Measurements from ENCODE around the gene RALY.
"Not testable (repeated sequence)": the region's sequence is repeated elsewhere in the genome, so short reads cannot be mapped to it uniquely, and the experiment has no call there.

The RALY gene

DNA sequence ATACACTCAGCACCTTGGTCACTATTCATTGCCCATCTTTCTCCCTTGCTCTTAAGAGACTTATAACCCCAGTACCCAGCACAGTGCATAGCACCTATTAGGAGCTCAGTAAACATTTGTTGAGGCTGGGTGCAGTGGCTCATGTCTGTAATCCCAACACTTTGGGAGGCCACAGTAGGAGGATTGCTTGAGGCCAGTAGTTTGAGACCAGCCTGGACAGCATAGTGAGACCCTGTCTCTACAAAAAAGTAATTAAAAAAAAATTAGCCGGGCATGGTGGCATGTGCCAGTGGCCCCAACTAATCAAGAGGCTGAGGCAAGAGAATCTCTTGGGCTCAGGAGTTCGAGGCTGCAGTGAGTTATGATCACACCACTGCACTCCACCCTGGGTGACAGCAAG lies 126.5 kb downstream of the RALY start:
- Histone ChIP-seq H3K27me3 (ENCODE audit: insufficient read depth, low read length) (no peaks in the 10 kb centered on the region), H3K36me3 (ENCODE audit: insufficient read depth, low read length) (no peaks in the 10 kb centered on the region), H2AFZ (ENCODE audit: low read depth, low read length) (no peak overlapping the region), H3K4me1 (ENCODE audit: insufficient read depth, low read length) (no peaks in the 10 kb centered on the region), H3K9me3 (ENCODE audit: low read length) (no peaks in the 10 kb centered on the region), H3K4me3 (ENCODE audit: low read length) (no peak overlapping the region)

DNA sequence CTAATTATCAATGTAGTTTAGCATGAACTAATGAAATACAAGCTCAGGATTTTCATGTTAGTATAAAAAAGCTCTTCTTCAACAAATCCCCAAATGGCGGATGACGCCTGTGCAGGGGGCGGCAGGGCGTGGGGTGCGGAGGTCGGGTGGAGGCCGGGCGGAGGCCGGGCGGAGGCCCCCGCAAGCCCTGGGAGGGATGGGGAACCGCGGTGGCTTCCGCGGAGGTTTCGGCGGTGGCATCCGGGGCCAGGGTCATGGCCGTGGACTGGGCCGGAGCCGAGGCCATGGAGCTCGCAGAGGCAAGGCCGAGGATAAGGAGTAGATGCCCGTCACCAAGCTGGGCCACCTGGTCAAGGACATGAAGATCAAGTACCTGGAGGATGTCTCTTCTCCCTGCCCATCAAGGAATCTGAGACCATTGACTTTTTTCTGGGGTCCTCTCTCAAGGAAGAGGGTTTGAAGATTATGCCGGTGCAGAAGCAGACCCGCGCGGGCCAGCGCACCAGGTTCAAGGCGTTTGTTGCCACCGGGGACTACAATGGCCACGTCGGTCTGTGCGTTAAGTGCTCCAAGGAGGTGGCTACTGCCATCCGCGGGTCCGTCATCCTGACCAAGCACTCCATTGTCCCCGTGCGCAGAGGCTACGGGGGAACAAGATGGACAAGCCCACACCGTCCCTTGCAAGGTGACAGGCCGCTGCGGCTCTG lies 128.7 kb downstream of the RALY start:
- no peak overlapping the region for H3K4me3 ChIP-seq (ENCODE audit: low read length)
- H2AFZ ChIP-seq (ENCODE audit: low read depth, low read length) = no peak overlapping the region
- no peaks in the 10 kb centered on the region for H3K9me3 ChIP-seq (ENCODE audit: low read length)
- no peaks in the 10 kb centered on the region for H3K27me3 ChIP-seq (ENCODE audit: insufficient read depth, low read length)
- no peaks in the 10 kb centered on the region for H3K36me3 ChIP-seq (ENCODE audit: insufficient read depth, low read length)
- no peaks in the 10 kb centered on the region for H3K4me1 ChIP-seq (ENCODE audit: insufficient read depth, low read length)

DNA sequence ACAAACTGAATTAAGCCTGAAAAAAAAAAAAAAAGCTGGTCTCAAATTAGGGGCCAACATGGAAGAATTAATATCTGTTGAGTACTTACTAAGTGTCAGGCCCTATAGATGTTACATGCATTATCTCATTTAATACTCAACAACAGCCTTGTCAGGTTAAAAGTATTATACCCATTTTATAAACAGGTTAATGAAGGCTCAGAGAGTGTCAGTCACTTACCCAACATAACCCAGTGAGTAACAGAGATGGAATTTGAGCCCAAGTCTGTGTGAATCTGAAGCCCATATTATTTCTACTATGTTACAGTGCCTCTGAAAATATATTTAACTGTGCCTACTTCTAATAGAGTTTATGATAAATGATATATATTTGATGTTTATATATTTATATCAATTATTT lies 129.6 kb downstream of the RALY start:
- Histone ChIP-seq H2AFZ (ENCODE audit: low read depth, low read length) (no peak overlapping the region), H3K4me1 (ENCODE audit: insufficient read depth, low read length) (no peaks in the 10 kb centered on the region), H3K9me3 (ENCODE audit: low read length) (no peaks in the 10 kb centered on the region), H3K27me3 (ENCODE audit: insufficient read depth, low read length) (no peaks in the 10 kb centered on the region), H3K4me3 (ENCODE audit: low read length) (no peak overlapping the region), H3K36me3 (ENCODE audit: insufficient read depth, low read length) (no peaks in the 10 kb centered on the region)

DNA sequence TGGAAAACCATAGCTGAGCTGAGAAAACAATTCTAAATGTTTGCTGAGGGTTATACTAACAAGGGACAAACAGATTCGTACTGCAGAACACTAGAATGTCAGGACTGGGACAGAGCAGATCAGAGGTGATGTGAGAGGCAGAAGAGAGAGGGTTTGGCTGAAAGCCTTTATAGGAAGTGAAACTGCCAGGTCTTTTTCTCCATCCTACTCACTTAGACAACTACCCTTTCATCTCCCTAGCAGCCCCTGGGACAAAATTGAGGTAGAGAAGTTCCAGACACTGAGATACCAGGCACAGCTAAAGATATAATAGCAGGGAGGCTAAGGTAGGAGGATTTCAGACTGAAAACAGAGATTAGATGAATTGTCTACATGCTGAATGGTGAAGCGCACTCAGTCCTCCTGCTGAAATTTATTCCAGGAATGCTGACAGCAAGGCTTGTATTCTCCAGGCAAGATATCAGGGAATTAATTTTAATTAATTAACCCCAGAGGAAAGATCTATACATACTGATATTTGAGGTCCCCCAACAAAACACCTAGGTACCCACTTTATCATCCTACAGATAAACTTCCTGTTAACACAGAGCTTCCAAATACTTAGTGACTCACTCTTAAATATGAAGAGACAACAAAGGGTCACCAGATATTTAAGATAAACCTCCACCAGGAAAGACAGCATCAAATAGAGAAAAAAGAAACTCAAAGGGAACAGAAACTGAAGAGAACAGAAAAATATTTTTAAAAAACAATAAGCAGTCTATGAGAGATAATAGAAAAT lies 130.9 kb downstream of the RALY start:
- H3K36me3 ChIP-seq (ENCODE audit: insufficient read depth, low read length) = no peaks in the 10 kb centered on the region
- H2AFZ ChIP-seq (ENCODE audit: low read depth, low read length) = no peak overlapping the region
- no peak overlapping the region for H3K4me3 ChIP-seq (ENCODE audit: low read length)
- no peaks in the 10 kb centered on the region for H3K27me3 ChIP-seq (ENCODE audit: insufficient read depth, low read length)
- H3K4me1 ChIP-seq (ENCODE audit: insufficient read depth, low read length) = no peaks in the 10 kb centered on the region
- no peaks in the 10 kb centered on the region for H3K9me3 ChIP-seq (ENCODE audit: low read length)

DNA sequence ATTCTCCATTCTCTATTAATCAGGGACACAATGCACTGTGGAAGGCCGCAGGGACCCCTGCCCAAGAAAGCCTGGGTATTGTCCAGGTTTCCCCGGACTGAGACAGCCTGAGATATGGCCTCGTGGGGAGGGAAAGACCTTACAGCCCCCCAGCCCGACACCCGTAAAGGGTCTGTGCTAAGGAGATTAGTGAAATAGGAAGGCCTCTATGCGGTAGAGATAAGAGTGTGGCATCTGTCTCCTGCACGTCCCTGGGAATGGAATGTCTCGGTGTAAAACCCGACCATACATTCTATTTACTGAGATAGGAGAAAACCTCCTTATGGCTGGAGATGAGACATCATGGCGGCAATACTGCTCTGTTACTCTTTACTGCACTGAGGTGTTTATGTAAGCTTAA lies 134.1 kb downstream of the RALY start:
- H2AFZ ChIP-seq (ENCODE audit: low read depth, low read length) = no peak overlapping the region
- no peaks in the 10 kb centered on the region for H3K36me3 ChIP-seq (ENCODE audit: insufficient read depth, low read length)
- H3K4me1 ChIP-seq (ENCODE audit: insufficient read depth, low read length) = no peaks in the 10 kb centered on the region
- no peaks in the 10 kb centered on the region for H3K9me3 ChIP-seq (ENCODE audit: low read length)
- no peak overlapping the region for H3K4me3 ChIP-seq (ENCODE audit: low read length)
- no peaks in the 10 kb centered on the region for H3K27me3 ChIP-seq (ENCODE audit: insufficient read depth, low read length)

DNA sequence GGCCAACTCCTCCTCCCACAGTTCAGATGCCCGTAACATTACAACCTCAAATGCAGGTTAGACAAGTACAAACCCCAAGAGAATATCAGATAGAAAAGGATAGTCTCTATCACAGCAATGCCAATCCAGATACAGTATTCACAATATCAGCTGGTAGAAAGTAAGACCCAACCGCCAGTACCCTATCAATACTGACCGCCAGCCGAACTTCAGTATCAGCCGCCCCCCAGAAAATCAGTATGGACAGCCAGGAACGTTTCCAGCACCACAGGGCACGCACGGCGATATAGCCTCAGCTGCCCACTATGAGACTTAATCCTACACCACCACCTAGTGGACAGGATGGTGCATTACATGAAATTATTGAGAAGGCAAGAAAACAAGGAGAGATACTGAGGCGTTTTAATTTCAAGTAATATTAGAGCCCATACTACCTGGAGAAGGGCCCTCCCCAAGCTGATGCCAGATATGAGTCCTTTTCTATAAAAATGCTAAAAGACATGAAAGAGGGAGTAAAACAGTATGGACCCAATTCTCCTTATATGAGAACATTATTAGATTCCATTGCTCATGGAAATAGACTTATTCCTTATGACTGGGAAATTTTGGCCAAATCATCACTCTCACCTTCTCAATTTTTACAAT lies 135.9 kb downstream of the RALY start:
- H3K4me3 ChIP-seq (ENCODE audit: low read length) = no peak overlapping the region
- H3K9me3 ChIP-seq (ENCODE audit: low read length) = no peaks in the 10 kb centered on the region
- H3K4me1 ChIP-seq (ENCODE audit: insufficient read depth, low read length) = no peaks in the 10 kb centered on the region
- H3K27me3 ChIP-seq (ENCODE audit: insufficient read depth, low read length) = no peaks in the 10 kb centered on the region
- no peaks in the 10 kb centered on the region for H3K36me3 ChIP-seq (ENCODE audit: insufficient read depth, low read length)
- no peak overlapping the region for H2AFZ ChIP-seq (ENCODE audit: low read depth, low read length)

DNA sequence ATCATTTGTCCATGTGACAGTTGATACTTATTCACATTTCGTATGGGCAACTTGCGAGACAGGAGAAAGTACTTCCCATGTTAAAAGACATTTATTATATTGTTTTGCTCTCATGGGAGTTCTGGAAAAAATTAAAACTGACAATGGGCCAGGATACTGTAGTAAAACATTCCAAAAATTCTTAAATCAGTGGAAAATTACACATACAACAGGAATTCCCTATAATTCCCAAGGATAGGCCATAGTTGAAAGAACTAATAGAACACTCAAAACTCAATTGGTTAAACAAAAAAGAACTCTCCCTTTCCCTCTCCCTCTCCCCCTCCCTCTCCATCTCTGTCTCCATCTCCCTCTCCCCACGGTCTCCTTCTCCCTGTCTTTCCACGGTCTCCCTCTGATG lies 137.8 kb downstream of the RALY start:
- H3K36me3 ChIP-seq (ENCODE audit: insufficient read depth, low read length) = no peaks in the 10 kb centered on the region

DNA sequence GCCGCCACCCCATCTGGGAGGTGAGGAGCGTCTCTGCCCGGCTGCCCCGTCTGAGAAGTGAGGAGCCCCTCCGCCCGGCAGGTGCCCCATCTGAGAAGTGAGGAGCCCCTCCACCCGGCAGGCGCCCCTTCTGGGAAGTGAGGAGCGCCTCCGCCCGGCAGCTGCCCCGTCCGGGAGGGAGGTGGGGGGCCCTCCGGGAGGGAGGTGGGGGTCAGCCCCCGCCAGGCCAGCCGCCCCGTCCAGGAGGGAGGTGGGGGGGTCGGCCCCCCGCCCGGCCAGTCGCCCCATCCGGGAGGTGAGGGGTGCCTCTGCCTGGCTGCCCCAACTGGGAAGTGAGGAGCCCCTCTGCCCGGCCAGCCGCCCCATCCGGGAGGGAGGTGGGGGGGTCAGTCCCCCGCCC lies 138.8 kb downstream of the RALY start:
- not testable (repeated sequence) for H3K4me1 ChIP-seq (ENCODE audit: insufficient read depth, low read length); H3K4me3 ChIP-seq (ENCODE audit: low read length); H3K27me3 ChIP-seq (ENCODE audit: insufficient read depth, low read length); H3K9me3 ChIP-seq (ENCODE audit: low read length); H2AFZ ChIP-seq (ENCODE audit: low read depth, low read length); H3K36me3 ChIP-seq (ENCODE audit: insufficient read depth, low read length)

More for the DNA sequence above, 137.8 kb downstream of the RALY start:
- Histone ChIP-seq H3K4me1 (ENCODE audit: insufficient read depth, low read length) (no peaks in the 10 kb centered on the region), H3K9me3 (ENCODE audit: low read length) (no peaks in the 10 kb centered on the region), H2AFZ (ENCODE audit: low read depth, low read length) (no peak overlapping the region), H3K4me3 (ENCODE audit: low read length) (no peak overlapping the region), H3K27me3 (ENCODE audit: insufficient read depth, low read length) (no peaks in the 10 kb centered on the region)

DNA sequence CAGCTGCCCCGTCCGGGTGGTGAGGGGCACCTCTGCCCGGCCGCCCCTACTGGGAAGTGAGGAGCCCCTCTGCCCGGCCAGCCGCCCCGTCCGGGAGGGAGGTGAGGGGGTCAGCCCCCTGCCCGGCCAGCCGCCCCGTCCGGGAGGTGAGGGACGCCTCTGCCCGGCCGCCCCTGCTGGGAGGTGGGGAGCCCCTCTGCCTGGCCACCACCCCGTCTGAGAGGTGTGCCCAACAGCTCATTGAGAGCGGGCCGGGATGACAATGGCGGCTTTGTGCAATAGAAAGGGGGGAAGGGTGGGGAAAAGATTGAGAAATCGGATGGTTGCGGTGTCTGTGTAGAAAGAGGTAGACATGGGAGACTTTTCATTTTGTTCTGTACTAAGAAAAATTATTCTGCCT lies 139.2 kb downstream of the RALY start:
- not testable (repeated sequence) for H3K4me3 ChIP-seq (ENCODE audit: low read length); H3K36me3 ChIP-seq (ENCODE audit: insufficient read depth, low read length); H3K4me1 ChIP-seq (ENCODE audit: insufficient read depth, low read length); H3K9me3 ChIP-seq (ENCODE audit: low read length); H2AFZ ChIP-seq (ENCODE audit: low read depth, low read length); H3K27me3 ChIP-seq (ENCODE audit: insufficient read depth, low read length)

DNA sequence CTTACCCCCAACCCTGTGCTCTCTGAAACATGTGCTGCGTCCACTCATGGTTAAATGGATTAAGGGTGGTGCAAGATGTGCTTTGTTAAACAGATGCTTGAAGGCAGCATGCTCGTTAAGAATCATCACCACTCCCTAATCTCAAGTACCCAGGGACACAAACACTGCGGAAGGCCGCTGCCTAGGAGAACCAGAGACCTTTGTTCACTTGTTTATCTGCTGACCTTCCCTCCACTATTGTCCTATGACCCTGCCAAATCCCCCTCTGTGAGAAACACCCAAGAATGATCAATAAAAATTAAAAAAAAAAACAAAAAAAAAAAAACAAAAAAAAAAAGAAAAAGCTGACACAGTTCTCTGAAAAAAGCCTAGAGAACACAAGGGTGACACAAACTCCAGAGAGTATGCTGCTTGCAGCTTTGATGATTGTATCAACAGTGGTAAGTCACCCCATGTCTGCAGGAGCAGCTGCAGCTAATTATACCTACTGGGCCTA lies 139.7 kb downstream of the RALY start:
- not testable (repeated sequence) for H3K27me3 ChIP-seq (ENCODE audit: insufficient read depth, low read length); H3K4me3 ChIP-seq (ENCODE audit: low read length); H3K4me1 ChIP-seq (ENCODE audit: insufficient read depth, low read length); H3K36me3 ChIP-seq (ENCODE audit: insufficient read depth, low read length); H2AFZ ChIP-seq (ENCODE audit: low read depth, low read length); H3K9me3 ChIP-seq (ENCODE audit: low read length)

Data from neuron (in vitro differentiated cells).